Left renal pelvis (tissue), 4 donors: Measurements from ENCODE around the gene MARCHF4. TPM values are rescaled to one million over a fixed set of nuclear protein-coding genes. Genes with fewer than 3 reads are reported as not detected.

Experiments used
- DNase-seq, 4 donors: peaks; one replicate each; pipeline ENCODE4 v3.0.0-alpha.2; 2013; ENCODE audit warnings: low read depth in 4 of 4, low spot score in 3 of 4
- polyA plus RNA-seq, 4 donors: library from polyadenylated mRNA; unstranded; fragments of 120-200 nt; gene quantifications; one replicate each; pipeline ENCODE4 v1.2.1, GENCODE V29; 2013; ENCODE audit not compliant: insufficient read length in 4 of 4

The MARCHF4 gene
- polyA plus RNA-seq: under 1 TPM; 0.08 to 0.13 (median 0.11) TPM

GRCh38 chr2:216371721-216372702, at the start of gene MARCHF4:
Gene MARCHF4, minus strand, starts transcription at chr2:216372483. Its CDS starts 2,223 bp downstream, at chr2:216370260.
- peak; percentile 65 to 69 (median 68) for DNase-seq

GRCh38 chr2:216420367-216421101, 48.3 kb upstream of the MARCHF4 start:
- no peak for DNase-seq

- DNase-seq: no peak
These were observed 46.7 kb upstream of the MARCHF4 start for GRCh38 chr2:216418981-216419380.

- no peak for DNase-seq
These were observed 44.5 kb upstream of the MARCHF4 start for GRCh38 chr2:216416571-216417307.

- no peak for DNase-seq
These were observed 43.3 kb upstream of the MARCHF4 start for GRCh38 chr2:216415541-216415940.

GRCh38 chr2:216414772-216415319, 42.6 kb upstream of the MARCHF4 start:
- DNase-seq: no peak

- DNase-seq: no peak
These were observed 41.6 kb upstream of the MARCHF4 start for GRCh38 chr2:216413882-216414281.

- DNase-seq: peak; percentile 97 to 98 (median 98)
These were observed 40.0 kb upstream of the MARCHF4 start, which contains the start of gene SMARCAL1 for GRCh38 chr2:216412022-216412999. Gene SMARCAL1, plus strand, starts transcription at chr2:216412484. Its CDS starts 2,221 bp downstream, at chr2:216414705.

GRCh38 chr2:216410550-216410949, 38.3 kb upstream of the MARCHF4 start:
- no peak for DNase-seq

GRCh38 chr2:216408426-216409290, 36.4 kb upstream of the MARCHF4 start:
- no peak for DNase-seq

GRCh38 chr2:216406826-216407225, 34.5 kb upstream of the MARCHF4 start:
- no peak for DNase-seq

- no peak for DNase-seq
These were observed 33.3 kb upstream of the MARCHF4 start for GRCh38 chr2:216405588-216405987.

- no peak for DNase-seq
These were observed 31.8 kb upstream of the MARCHF4 start for GRCh38 chr2:216404010-216404618.

GRCh38 chr2:216402751-216403150, 30.5 kb upstream of the MARCHF4 start:
- DNase-seq: no peak

GRCh38 chr2:216399621-216400020, 27.3 kb upstream of the MARCHF4 start:
- DNase-seq: peak in 1 of 4 donors; percentile 14

GRCh38 chr2:216394881-216395280, 22.6 kb upstream of the MARCHF4 start:
- no peak for DNase-seq

- no peak for DNase-seq
These were observed 20.9 kb upstream of the MARCHF4 start for GRCh38 chr2:216392945-216393840.
